ENCODE data around the gene CTNNA3.
A peak's percentile ranks its signal among the peaks of the same experiment; 100 is the strongest.
"Not testable (repeated sequence)": the region's sequence is repeated elsewhere in the genome, so short reads cannot be mapped to it uniquely, and the experiment has no call there.

The CTNNA3 gene

GRCh38 chr10:67492317-67493019, 203.5 kb downstream of the CTNNA3 start:
- FAIRE-seq, result peak; percentile 93

- FAIRE-seq, result no peak
Observed at GRCh38 chr10:67487906-67488619, 207.9 kb downstream of the CTNNA3 start.

GRCh38 chr10:67487199-67487598, 208.8 kb downstream of the CTNNA3 start:
- no peak for FAIRE-seq

GRCh38 chr10:67477868-67478267, 218.1 kb downstream of the CTNNA3 start:
- no peak for FAIRE-seq

- no peak for FAIRE-seq
Observed at GRCh38 chr10:67476201-67476600, 219.8 kb downstream of the CTNNA3 start.

- FAIRE-seq, result no peak
Observed at GRCh38 chr10:67473850-67474633, 222.0 kb downstream of the CTNNA3 start.

GRCh38 chr10:67471022-67471421, 225.0 kb downstream of the CTNNA3 start:
- FAIRE-seq, result no peak

GRCh38 chr10:67464278-67464677, 231.7 kb downstream of the CTNNA3 start:
- FAIRE-seq, result no peak

- FAIRE-seq, result no peak
Observed at GRCh38 chr10:67452892-67453291, 243.1 kb downstream of the CTNNA3 start.

GRCh38 chr10:67438605-67439304, 257.2 kb downstream of the CTNNA3 start:
- no peak for FAIRE-seq

GRCh38 chr10:67433276-67433675, 262.7 kb downstream of the CTNNA3 start:
- no peak for FAIRE-seq

- FAIRE-seq, result no peak
Observed at GRCh38 chr10:67402620-67403019, 293.4 kb downstream of the CTNNA3 start.

- no peak for FAIRE-seq
Observed at GRCh38 chr10:67401711-67402110, 294.3 kb downstream of the CTNNA3 start.

GRCh38 chr10:67386841-67387533, 309.0 kb downstream of the CTNNA3 start:
- not testable (repeated sequence) for FAIRE-seq

GRCh38 chr10:67386260-67386659, 309.7 kb downstream of the CTNNA3 start:
- FAIRE-seq, result no peak

GRCh38 chr10:67385566-67385965, 310.4 kb downstream of the CTNNA3 start:
- FAIRE-seq, result no peak

GRCh38 chr10:67385089-67385488, 310.9 kb downstream of the CTNNA3 start:
- FAIRE-seq, result no peak

GRCh38 chr10:67331121-67331910, 364.7 kb downstream of the CTNNA3 start:
- FAIRE-seq, result no peak

- FAIRE-seq, result no peak
Observed at GRCh38 chr10:67327626-67328535, 368.1 kb downstream of the CTNNA3 start.

GRCh38 chr10:67319976-67320375, 376.0 kb downstream of the CTNNA3 start:
- FAIRE-seq, result no peak

Measured in endometrium (tissue), 2 donors.